ENCODE data around the gene CHST8.
"Not testable (repeated sequence)": the region's sequence is repeated elsewhere in the genome, so short reads cannot be mapped to it uniquely, and the experiment has no call there.

CHST8 gene

DNA sequence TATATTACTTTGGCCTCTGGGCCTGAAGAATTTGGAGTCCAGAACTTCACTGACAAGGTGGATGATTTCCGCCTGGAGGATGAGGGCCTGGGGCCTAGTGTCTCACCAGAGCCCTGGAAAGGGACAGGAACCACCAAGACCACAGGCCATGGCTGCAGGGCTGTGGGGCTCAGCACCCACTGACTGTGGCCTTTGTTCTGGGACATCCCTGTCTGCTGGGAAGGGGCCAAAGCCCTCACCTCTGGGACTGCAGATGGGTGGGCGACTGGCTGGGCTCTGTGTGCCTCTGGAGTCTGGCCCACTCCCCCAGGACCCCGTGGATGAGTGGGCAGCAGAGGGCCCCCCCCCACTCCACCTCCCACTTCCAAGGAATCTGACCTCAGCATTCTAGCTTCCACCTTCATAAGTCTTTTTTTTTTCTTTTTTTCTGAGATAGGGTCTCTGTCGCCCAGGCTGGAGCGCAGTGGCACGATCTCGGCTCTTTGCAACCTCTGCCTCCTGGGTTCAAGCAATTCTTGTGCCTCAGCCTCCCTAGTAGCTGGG lies 20.3 kb downstream of the CHST8 start:
- no peak for DNase-seq (ENCODE audit: low read depth)

- no peak for DNase-seq (ENCODE audit: low read depth)
Observed at GRCh38 chr19:33644284-33644836, 22.6 kb downstream of the CHST8 start.

DNA sequence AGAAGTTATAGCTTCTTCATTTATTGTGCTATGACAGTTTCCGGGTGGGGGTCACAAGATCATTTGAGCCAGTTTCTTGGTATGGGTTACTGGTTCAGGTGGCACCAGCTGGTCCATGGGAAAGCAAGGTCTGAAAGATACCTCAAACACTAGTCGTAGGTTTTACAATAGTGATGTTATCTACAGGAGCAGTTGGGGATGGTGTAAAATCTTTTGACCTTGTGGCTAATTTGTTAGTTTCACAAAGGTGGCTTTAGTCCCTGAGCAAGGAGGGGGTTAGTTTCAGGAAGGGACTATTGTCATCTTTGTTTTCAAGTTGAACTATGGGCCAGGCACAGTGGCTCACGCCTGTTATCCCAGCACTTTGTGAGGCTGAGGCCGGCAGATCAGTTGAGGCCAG lies 24.6 kb downstream of the CHST8 start:
- DNase-seq (ENCODE audit: low read depth), result no peak

- no peak for DNase-seq (ENCODE audit: low read depth)
Observed at GRCh38 chr19:33647146-33647545, 25.4 kb downstream of the CHST8 start.

GRCh38 chr19:33649627-33650305 lies 28.0 kb downstream of the CHST8 start:
- DNase-seq (ENCODE audit: low read depth), result no peak

GRCh38 chr19:33653684-33654083 lies 31.9 kb downstream of the CHST8 start:
- DNase-seq (ENCODE audit: low read depth), result no peak

- no peak for DNase-seq (ENCODE audit: low read depth)
Observed at GRCh38 chr19:33654840-33655508, 33.2 kb downstream of the CHST8 start.

GRCh38 chr19:33659835-33660234 lies 38.1 kb downstream of the CHST8 start:
- no peak for DNase-seq (ENCODE audit: low read depth)

- no peak for DNase-seq (ENCODE audit: low read depth)
Observed at GRCh38 chr19:33660410-33661124, 38.8 kb downstream of the CHST8 start.

DNA sequence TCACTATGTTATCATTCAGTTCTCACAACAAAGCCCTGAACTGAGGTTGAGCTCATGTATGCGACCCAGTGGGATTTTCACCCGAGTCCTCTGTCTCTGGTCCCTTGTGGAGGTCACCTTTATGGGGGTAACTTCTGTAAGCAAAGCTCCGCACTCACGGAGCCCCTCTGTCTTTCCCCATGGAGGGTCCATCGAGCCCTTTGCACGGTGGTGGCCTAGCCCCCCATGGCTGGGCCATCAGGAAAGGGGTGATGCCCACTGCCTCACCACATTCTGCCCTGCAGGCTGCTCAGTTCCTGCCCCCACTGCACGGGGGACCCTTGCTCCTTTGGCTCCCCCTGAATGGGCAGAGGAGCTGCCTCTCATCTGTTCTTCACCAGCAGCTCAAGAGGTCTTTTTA lies 39.6 kb downstream of the CHST8 start:
- no peak for DNase-seq (ENCODE audit: low read depth)

GRCh38 chr19:33662391-33663092 lies 40.8 kb downstream of the CHST8 start:
- DNase-seq (ENCODE audit: low read depth), result no peak

- not testable (repeated sequence) for DNase-seq (ENCODE audit: low read depth)
Observed at GRCh38 chr19:33663316-33663715, 41.6 kb downstream of the CHST8 start.

DNA sequence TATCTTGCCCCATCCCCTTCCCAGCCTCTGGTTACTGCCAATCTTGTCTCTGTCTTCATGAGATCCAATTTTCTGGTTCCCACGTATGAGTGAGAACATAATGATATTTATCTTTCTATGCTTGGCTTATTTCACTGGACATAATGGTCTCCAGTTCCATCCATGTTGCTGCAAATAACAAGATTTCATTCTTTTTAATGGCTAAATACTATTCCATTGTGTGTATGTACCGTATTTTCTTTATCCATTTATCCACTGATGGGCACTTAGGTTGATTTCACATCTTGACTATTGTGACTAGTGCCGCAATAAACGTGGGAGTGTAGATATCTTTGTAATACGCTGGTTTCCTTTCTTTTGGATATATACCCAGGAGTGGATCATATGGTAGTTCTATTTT lies 43.0 kb downstream of the CHST8 start:
- DNase-seq (ENCODE audit: low read depth), result no peak

DNA sequence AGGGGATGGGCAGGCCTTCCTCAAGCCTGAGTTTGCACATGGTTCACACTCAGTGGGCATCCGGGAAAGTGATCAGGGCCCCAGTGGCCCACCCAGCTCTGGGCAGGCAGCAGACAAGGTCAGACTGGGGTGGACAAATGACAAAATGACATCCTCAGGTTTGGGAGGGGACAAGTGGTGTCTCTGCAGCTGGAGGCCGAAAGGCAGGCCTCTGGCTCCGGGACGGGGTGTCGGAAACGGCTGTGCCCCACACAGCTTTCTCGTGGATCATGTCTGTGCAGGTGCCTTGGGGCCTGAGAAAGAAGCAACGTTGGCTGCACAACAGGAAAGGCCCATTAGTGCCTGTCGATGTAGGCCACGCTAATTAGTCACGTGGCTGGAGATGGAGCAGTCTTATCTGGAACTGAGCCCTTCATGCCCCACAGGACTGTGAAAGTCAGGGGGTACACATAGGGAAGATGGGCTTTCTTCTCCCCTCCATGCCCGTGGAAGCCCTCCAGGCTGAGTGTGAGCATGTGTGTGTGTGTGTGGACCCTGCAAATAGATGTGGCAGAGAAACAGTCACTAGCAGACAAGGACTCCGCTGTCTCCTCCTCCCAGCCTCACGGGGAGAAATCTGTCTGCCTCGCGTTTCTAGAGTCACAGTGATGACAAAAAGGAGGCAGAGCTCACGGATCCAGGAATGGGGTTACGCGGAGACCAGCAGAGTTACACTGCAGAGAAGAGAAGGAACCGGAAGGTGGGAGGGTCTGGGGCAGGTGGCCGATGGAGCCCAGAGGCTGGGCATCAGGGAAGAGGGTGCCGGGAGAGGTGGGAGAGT lies 44.2 kb downstream of the CHST8 start:
- no peak for DNase-seq (ENCODE audit: low read depth)

- no peak for DNase-seq (ENCODE audit: low read depth)
Observed at GRCh38 chr19:33667141-33667650, 45.4 kb downstream of the CHST8 start.

DNA sequence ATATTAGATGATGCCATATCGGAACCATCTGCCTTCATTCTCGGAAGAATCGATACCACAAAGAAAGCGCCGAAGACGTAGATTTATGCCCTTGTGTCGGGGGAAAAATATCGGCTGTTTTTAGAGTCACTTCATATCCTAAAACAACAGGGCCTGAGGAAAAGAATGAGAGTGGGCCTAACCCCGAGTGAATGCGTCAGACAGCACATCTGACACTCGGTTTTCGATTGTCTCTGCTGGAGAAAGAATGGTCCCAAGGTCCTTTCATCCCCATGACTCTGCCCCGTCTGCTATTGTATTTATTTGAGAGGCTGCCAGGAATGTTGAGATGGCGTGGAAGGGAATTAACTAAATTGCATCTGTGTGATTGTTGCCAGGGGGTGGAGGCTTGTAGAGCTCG lies 46.1 kb downstream of the CHST8 start:
- no peak for DNase-seq (ENCODE audit: low read depth)

GRCh38 chr19:33668968-33669367 lies 47.2 kb downstream of the CHST8 start:
- no peak for DNase-seq (ENCODE audit: low read depth)

DNA sequence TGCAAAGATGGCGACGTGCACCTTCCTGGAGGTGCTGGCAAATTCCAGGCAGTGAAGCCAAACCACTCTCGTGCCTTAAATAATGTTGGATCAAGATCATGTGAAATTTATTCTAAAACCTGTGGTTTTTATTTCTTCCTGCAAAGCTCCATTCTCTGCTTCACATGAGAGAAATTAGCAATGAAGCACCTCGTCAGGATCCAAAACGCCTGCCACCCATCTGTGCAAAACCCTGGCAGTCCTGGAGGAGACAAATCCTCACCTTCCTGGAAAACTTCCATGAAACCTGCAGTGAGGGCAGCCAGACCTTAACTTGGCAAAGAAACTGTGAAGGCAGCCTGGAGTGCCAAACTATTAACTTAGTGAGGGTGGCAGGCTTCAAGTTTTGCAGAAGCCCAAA lies 47.6 kb downstream of the CHST8 start:
- no peak for DNase-seq (ENCODE audit: low read depth)

DNA sequence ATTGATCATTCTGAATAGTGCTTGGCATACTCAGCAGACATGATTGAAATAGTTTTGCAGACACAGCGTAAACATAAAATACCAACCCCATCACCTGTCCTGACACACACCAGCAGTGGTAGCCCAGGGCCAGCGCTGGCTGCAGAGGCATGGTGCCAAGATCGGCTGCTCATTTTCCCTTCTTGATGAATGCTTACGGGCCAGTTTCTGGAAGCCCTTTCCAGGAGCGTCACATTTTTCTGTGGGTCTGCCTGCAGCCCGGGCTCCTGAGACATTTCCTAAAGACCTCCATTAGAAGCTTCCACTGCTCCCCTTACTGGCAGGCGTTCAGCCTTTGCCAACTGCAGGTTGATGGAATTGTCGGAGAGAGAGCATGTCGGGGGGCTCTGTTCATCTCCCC lies 48.6 kb downstream of the CHST8 start:
- no peak for DNase-seq (ENCODE audit: low read depth)

- no peak for DNase-seq (ENCODE audit: low read depth)
Observed at GRCh38 chr19:33671211-33671610, 49.5 kb downstream of the CHST8 start.

Measured in T-helper 22 cell (primary cell).